Thymus (tissue), 11 donors: ENCODE data around the gene FRMD4A. TPM values are rescaled to one million over a fixed set of nuclear protein-coding genes. Genes with fewer than 3 reads are reported as not detected.

ENCODE experiments used
- DNase-seq, 9 donors: peaks; one replicate each; pipeline ENCODE4 v3.0.0-alpha.2; 2013; ENCODE audit warnings: low spot score in 9 of 9, low read depth in 6 of 9, missing footprints in 1 of 9
- H3K27ac ChIP-seq, 2 donors: one replicate each; pipeline ENCODE4 v1.5.1; 2013; ENCODE audit warnings: control low read depth in 1 of 2, low read depth in 1 of 2, low read length in 1 of 2, mild to moderate bottlenecking in 1 of 2, moderate library complexity in 1 of 2
- H3K27me3 ChIP-seq, 2 donors: one replicate each; pipeline ENCODE4 v1.5.1; 2013; ENCODE audit warnings: low read length in 1 of 2; ENCODE audit not compliant: control insufficient read depth in 2 of 2, insufficient read depth in 1 of 2
- H3K36me3 ChIP-seq, 2 donors: one replicate each; pipeline ENCODE4 v1.5.1; 2013; ENCODE audit warnings: low read length in 1 of 2, mild to moderate bottlenecking in 1 of 2, moderate library complexity in 1 of 2; ENCODE audit not compliant: control insufficient read depth in 2 of 2, insufficient read depth in 2 of 2
- H3K4me1 ChIP-seq, 2 donors: one replicate each; pipeline ENCODE4 v1.5.1; 2013; ENCODE audit warnings: low read length in 2 of 2; ENCODE audit not compliant: control insufficient read depth in 2 of 2, insufficient read depth in 2 of 2
- H3K4me3 ChIP-seq, 2 donors: one replicate each; pipeline ENCODE4 v1.5.1; 2013; ENCODE audit warnings: low read length in 2 of 2, control low read depth in 1 of 2, mild to moderate bottlenecking in 1 of 2
- H3K9me3 ChIP-seq, 2 donors: one replicate each; pipeline ENCODE4 v1.5.1; 2013; ENCODE audit warnings: low read length in 1 of 2, mild to moderate bottlenecking in 1 of 2; ENCODE audit not compliant: control insufficient read depth in 2 of 2, insufficient read depth in 1 of 2
- WGBS: extraction: QIAGEN DNeasy Blood & Tissue Kit; methylation state at CpG from one replicate; pipeline ENCODE4 v1.1.7; 2013; 5-methylcytosine and 5-hydroxymethylcytosine counted together
- polyA plus RNA-seq: library from polyadenylated mRNA; stranded (reverse); fragments of 200-250 nt; gene quantifications from one replicate; pipeline ENCODE4 v1.2.3, GENCODE V29; 2013
- total RNA-seq: library from RNA; stranded (reverse); fragments of 120-200 nt; gene quantifications from one replicate; pipeline ENCODE4 v1.2.4, GENCODE V29; 2013
- donor health status: healthy.

Gene FRMD4A
- total and polyA plus RNA-seq, 2 donors, result 13.3 to 16.2 TPM

DNA sequence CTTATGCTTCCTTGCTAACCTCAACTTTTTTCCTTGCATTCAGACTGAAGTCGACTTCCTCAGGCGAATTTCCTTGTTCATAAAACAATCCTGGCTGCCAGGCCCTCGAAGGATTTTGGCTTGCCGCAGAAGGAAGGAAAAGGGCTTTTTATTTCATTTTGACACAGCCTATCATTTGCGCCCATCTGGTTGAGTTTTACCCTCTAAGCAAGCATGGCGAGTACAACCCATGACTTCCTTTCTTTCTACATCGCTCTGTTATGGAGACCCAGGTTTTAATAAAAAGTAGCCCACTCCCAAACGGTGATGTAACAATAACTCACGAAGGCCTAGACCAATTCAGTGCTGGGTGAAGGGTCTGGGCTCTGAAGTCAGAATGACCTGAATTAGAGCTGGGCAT lies 634.7 kb downstream of the FRMD4A start:
- H3K27me3 ChIP-seq, result no peaks in the 10 kb centered on the region
- H3K9me3 ChIP-seq, result no peaks in the 10 kb centered on the region
- peaks cover 4 to 17% of the 10 kb centered on the region in 2 donors for H3K36me3 ChIP-seq
- no peak overlapping the region for H3K4me3 ChIP-seq
- WGBS, result 80% methylated on average over 9 of the region's 9 CpGs
- no peak for DNase-seq
- peaks cover 13 to 17% of the 10 kb centered on the region in 2 donors for H3K4me1 ChIP-seq
- H3K27ac ChIP-seq, result no peak overlapping the region

- Histone ChIP-seq H3K36me3 (peaks cover 4 to 15% of the 10 kb centered on the region in 2 donors), H3K4me3 (no peak overlapping the region)
- DNase-seq, result no peak
Measured at GRCh38 chr10:13695588-13695987, 635.1 kb downstream of the FRMD4A start.

DNA sequence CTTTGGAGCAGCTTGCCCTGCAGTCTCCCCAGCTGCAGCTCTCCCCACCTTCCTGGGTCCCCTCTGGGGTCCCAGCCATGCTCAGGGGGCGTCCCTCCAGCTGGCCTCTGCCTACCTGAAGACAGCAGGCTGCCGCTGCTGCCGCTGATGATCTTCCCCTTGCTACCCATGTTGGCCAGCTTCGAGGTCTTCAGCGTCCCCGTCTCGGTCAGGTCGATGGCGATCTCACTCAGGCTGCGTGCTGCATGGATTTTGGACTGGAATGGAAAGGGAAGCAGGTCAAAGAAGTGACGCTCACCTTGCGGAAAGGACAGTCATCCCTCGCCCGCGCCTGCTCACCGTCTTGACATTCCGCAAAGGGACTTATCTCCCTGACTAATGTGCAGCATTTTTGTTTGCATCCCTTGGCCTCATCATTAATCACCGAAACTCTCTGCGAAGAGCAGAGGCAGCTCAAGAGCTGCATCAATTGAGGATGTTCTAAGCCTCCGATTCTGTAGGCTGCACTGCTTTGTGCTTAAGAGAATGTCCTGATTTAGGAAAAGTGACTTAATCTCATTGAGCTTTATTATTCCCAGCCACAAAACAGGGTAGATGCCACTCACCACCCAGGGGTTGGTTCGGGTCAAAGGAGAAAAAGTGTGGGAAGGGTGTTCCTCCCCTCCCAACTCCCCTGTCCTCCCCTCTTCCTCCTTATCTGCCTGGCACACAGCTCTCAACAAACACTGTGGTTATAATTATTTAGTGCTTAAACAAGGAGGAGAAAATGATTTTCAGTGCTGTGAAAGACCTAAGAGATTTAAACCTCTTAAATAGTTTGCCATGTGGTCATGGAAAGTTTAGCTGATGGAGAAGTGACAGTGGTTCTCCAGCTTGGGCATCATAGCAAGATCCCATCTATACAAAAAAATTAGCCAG lies 636.7 kb downstream of the FRMD4A start:
- Histone ChIP-seq H3K27me3 (no peaks in the 10 kb centered on the region), H3K4me1 (no peaks in the 10 kb centered on the region), H3K27ac (no peak overlapping the region), H3K36me3 (peaks cover 4 to 15% of the 10 kb centered on the region in 2 donors), H3K4me3 (no peak overlapping the region), H3K9me3 (no peaks in the 10 kb centered on the region)
- DNase-seq, result no peak
- WGBS, result 96% methylated on average over 21 of the region's 21 CpGs

More at GRCh38 chr10:13695588-13695987, 635.1 kb downstream of the FRMD4A start:
- Histone ChIP-seq H3K27ac (no peak overlapping the region), H3K4me1 (peaks cover 8 to 12% of the 10 kb centered on the region in 2 donors), H3K9me3 (no peaks in the 10 kb centered on the region), H3K27me3 (no peaks in the 10 kb centered on the region)
- 82% methylated on average over 13 of the region's 13 CpGs for WGBS

DNA sequence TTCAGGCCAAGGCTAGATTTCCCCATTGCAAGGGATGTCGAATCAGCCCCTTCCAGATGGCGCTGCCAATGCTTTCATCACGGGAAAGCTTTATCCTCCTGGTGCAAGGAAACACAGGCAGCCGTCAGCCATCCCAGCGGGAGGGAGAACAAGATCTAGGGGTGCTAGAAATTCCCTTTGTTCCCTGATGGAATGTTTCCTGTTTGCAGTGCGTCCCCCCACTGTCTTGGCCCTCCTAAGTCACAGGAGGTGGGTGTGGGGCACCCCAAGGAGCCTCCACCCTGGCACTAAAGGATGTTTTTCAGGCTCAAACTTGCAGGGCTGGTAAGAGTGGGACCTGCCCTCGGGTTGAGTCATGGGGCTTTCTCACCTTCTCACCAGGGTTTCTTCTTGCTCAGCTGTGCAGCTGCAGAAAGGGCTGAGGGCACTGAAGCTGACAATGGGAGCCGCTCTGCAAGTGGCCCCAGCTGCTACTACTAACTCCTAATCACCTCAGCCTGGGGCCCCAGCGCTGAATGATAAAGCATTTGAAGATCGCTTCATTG lies 640.4 kb downstream of the FRMD4A start:
- no peaks in the 10 kb centered on the region for H3K27me3 ChIP-seq
- H3K4me3 ChIP-seq, result no peak overlapping the region
- no peaks in the 10 kb centered on the region for H3K9me3 ChIP-seq
- no peak for DNase-seq
- 94% methylated on average over 10 of the region's 10 CpGs for WGBS
- peaks cover 0 to 2% of the 10 kb centered on the region in 2 donors for H3K4me1 ChIP-seq
- peaks cover 0 to 11% of the 10 kb centered on the region in 2 donors for H3K36me3 ChIP-seq
- peak overlapping the region in 1 of 2 donors; percentile 15 for H3K27ac ChIP-seq

GRCh38 chr10:13686331-13686752 lies 644.4 kb downstream of the FRMD4A start:
- Histone ChIP-seq H3K36me3 (peaks cover 0 to 3% of the 10 kb centered on the region in 2 donors), H3K27me3 (no peaks in the 10 kb centered on the region), H3K4me3 (no peak overlapping the region), H3K4me1 (peaks cover 0 to 9% of the 10 kb centered on the region in 2 donors), H3K27ac (peak overlapping the region; percentile 24 to 42), H3K9me3 (no peaks in the 10 kb centered on the region)
- no peak for DNase-seq
- WGBS, result 94% methylated on average over 5 of the region's 5 CpGs

DNA sequence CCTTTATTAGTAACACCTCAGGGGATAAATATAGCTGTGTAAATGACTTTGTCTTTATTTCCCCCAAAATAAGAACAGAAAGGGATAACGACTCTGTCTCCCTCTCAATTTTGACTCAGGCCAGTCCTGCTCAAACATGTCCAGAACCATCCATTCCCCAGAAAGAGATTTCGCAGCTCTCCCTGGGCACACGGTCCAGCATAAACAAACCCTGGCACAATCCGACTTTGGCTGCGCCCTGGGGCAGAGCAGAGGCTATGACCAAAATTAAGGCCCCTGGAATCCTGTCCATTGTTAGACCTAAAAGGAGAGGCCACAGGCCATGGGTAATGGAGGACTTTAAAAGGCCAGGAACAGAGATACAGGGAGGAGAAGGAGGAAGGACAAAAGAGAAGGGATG lies 644.8 kb downstream of the FRMD4A start:
- peaks cover 0 to 3% of the 10 kb centered on the region in 2 donors for H3K36me3 ChIP-seq
- WGBS, result 96% methylated on average over 5 of the region's 5 CpGs
- H3K4me1 ChIP-seq, result peaks cover 0 to 9% of the 10 kb centered on the region in 2 donors
- no peaks in the 10 kb centered on the region for H3K27me3 ChIP-seq
- peak overlapping the region in 1 of 2 donors; percentile 42 for H3K27ac ChIP-seq
- no peak overlapping the region for H3K4me3 ChIP-seq
- DNase-seq, result no peak
- no peaks in the 10 kb centered on the region for H3K9me3 ChIP-seq

GRCh38 chr10:13684806-13685482 lies 645.8 kb downstream of the FRMD4A start:
- no peak for DNase-seq
- WGBS, result 90% methylated on average over 6 of the region's 6 CpGs
- H3K36me3 ChIP-seq, result peaks cover 0 to 3% of the 10 kb centered on the region in 2 donors
- H3K27ac ChIP-seq, result peak overlapping the region in 1 of 2 donors; percentile 75
- H3K9me3 ChIP-seq, result no peaks in the 10 kb centered on the region
- no peaks in the 10 kb centered on the region for H3K27me3 ChIP-seq
- H3K4me1 ChIP-seq, result peaks cover 0 to 9% of the 10 kb centered on the region in 2 donors
- no peak overlapping the region for H3K4me3 ChIP-seq

DNA sequence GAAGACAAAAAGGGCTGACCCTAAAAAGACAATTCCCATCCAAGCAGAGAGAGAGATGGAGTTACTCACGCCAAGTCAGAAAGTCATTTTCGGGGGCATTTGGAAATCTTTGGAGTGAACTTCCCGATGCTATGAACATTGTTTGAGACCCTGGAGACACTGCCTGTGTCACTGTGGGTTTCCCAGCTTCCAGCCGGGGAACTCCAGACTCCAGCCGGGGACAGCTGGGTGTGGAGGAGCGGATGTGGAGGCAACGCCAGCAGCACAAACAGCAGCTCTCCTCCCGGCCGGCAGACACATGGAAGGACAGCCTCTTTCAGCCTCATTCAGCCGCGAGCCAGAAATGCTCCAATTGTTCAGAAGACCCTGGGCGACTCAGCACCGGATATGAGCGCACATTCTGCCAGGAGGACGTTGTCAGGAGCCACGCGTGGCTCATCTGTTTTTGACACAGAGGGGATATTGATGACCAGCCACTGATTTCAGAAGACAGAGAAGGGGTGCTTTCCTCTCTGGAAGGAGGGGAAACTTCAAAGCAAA lies 646.4 kb downstream of the FRMD4A start:
- no peak for DNase-seq
- Histone ChIP-seq H3K27me3 (no peaks in the 10 kb centered on the region), H3K36me3 (peaks cover 0 to 3% of the 10 kb centered on the region in 2 donors), H3K9me3 (no peaks in the 10 kb centered on the region), H3K4me1 (peaks cover 0 to 9% of the 10 kb centered on the region in 2 donors), H3K27ac (peak overlapping the region; percentile 65 to 75), H3K4me3 (no peak overlapping the region)
- WGBS, result 92% methylated on average over 17 of the region's 17 CpGs
